ENCODE results near the gene TSNAXIP1. TPM values are rescaled to one million over a fixed set of nuclear protein-coding genes. Genes with fewer than 3 reads are reported as not detected.

Gene TSNAXIP1
- total RNA-seq, 1 experiment from 2014 or later, result 1.2 TPM

GRCh38 chr16:67803894-67804293, 2.8 kb upstream of the TSNAXIP1 start:
- no peak for DNase-seq (ENCODE audit: low read depth, low spot score)
- Histone ChIP-seq H2AFZ (ENCODE audit: low read depth, low read length, poor library complexity, severe bottlenecking) (no peak overlapping the region), H3K9me3 (ENCODE audit: control insufficient read depth in 1 of 2, insufficient read depth in 1 of 2, low read depth in 1 of 2, low read length in 2 of 2) (no peaks in the 10 kb centered on the region), H3K79me2 (ENCODE audit: insufficient read depth, low read length) (peaks cover 46% of the 10 kb centered on the region), H3K4me1 (ENCODE audit: control insufficient read depth in 1 of 2, insufficient read depth in 2 of 2, low read length in 2 of 2) (peaks cover 12 to 31% of the 10 kb centered on the region in 2 experiments), H3K4me2 (ENCODE audit: low read length) (no peak overlapping the region), H3K27ac (ENCODE audit: low read depth, low read length) (peak overlapping the region; percentile 7; the same call in 1 of the 2 replicates), H3K9me2 (ENCODE audit: insufficient read depth) (no peaks in the 10 kb centered on the region), H3K27me3 (ENCODE audit: insufficient read depth, low read length) (no peaks in the 10 kb centered on the region), H4K20me1 (ENCODE audit: insufficient read depth) (no peaks in the 10 kb centered on the region), H3K36me3 (ENCODE audit: control insufficient read depth in 1 of 2, insufficient read depth in 2 of 2, low read length in 2 of 2) (peaks cover 5 to 6% of the 10 kb centered on the region in 2 experiments; a peak in 2 of 4 replicates), H3K4me3 (replicated peaks in 1 of 2; ENCODE audit: low read depth in 1 of 2, low read length in 2 of 2) (no peak overlapping the region), H3K9ac (ENCODE audit: low read length) (no peak overlapping the region)
- CTCF ChIA-PET, result interaction anchor here (0.7 kb wide), 1 partner anchor 33 kb away, joined by 4 read pairs; no protein-coding TSS in a partner anchor
- ATAC-seq, result no peak
- TF ChIP-seq MAX (IDR thresholded peaks at IDR 0.05) (no peak), POLR2AphosphoS5 (IDR thresholded peaks at IDR 0.05; ENCODE audit: low read depth, low read length) (no peak), TCF7L2 (IDR thresholded peaks at IDR 0.05; ENCODE audit: borderline replicate concordance, extremely low read depth, insufficient read depth, insufficient read length) (no peak), FOSL1 (IDR thresholded peaks at IDR 0.05; ENCODE audit: low read depth) (no peak), CEBPB (IDR thresholded peaks at IDR 0.05; ENCODE audit: low read depth) (no peak), CBX3 (IDR thresholded peaks at IDR 0.05; ENCODE audit: low read depth) (no peak), POLR2A (IDR thresholded peaks at IDR 0.05; ENCODE audit: borderline replicate concordance, extremely low read depth, insufficient read depth, insufficient read length) (no peak), EZH2phosphoT487 (IDR thresholded peaks at IDR 0.05; ENCODE audit: borderline replicate concordance) (no peak), ZFX (IDR thresholded peaks at IDR 0.05) (no peak), EZH2 (IDR thresholded peaks at IDR 0.05) (no peak), ELF1 (IDR thresholded peaks at IDR 0.05; ENCODE audit: borderline replicate concordance, low read depth) (no peak), JUND (IDR thresholded peaks at IDR 0.05) (no peak), SP1 (IDR thresholded peaks at IDR 0.05; ENCODE audit: low read depth) (no peak), EGR1 (IDR thresholded peaks at IDR 0.05; ENCODE audit: low read depth) (no peak), RAD21 (IDR thresholded peaks at IDR 0.05; ENCODE audit: low read depth) (no peak)
- TF ChIP-seq, protein P1, sequence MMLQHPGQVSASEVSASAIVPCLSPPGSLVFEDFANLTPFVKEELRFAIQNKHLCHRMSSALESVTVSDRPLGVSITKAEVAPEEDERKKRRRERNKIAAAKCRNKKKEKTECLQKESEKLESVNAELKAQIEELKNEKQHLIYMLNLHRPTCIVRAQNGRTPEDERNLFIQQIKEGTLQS (IDR thresholded peaks at IDR 0.05), result no peak
- TF ChIP-seq, protein P2, sequence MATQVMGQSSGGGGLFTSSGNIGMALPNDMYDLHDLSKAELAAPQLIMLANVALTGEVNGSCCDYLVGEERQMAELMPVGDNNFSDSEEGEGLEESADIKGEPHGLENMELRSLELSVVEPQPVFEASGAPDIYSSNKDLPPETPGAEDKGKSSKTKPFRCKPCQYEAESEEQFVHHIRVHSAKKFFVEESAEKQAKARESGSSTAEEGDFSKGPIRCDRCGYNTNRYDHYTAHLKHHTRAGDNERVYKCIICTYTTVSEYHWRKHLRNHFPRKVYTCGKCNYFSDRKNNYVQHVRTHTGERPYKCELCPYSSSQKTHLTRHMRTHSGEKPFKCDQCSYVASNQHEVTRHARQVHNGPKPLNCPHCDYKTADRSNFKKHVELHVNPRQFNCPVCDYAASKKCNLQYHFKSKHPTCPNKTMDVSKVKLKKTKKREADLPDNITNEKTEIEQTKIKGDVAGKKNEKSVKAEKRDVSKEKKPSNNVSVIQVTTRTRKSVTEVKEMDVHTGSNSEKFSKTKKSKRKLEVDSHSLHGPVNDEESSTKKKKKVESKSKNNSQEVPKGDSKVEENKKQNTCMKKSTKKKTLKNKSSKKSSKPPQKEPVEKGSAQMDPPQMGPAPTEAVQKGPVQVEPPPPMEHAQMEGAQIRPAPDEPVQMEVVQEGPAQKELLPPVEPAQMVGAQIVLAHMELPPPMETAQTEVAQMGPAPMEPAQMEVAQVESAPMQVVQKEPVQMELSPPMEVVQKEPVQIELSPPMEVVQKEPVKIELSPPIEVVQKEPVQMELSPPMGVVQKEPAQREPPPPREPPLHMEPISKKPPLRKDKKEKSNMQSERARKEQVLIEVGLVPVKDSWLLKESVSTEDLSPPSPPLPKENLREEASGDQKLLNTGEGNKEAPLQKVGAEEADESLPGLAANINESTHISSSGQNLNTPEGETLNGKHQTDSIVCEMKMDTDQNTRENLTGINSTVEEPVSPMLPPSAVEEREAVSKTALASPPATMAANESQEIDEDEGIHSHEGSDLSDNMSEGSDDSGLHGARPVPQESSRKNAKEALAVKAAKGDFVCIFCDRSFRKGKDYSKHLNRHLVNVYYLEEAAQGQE (IDR thresholded peaks at IDR 0.05; ENCODE audit: low read depth), result no peak
- RAD21 ChIA-PET (ENCODE audit: low non-redundant PET in 1 of 2, low total read pairs in 2 of 2, uncharacterized antibody in 2 of 2, unreplicated experiment in 2 of 2), result no interaction called here
- no TSS peak for BruUV-seq (replicated peaks)
- intact Hi-C loops (cut with micrococcal nuclease), result loop anchor here (10.0 kb wide), 1 partner anchor 279 kb away; the partner anchor contains the start of gene RIPOR1
- POLR2A ChIA-PET, result no interaction called here
